SK-N-SH (cell line): ENCODE measurements around the gene MEGF6. TPM values are rescaled to one million over a fixed set of nuclear protein-coding genes. Genes with fewer than 3 reads are reported as not detected.

Source experiments
- CTCF ChIA-PET: fragments of 300-600, 350-600 bp; formaldehyde crosslinking; extraction: SDS; loops from one replicate; lab custom pipeline; 2021; lab: Yijun Ruan, JAX
- POLR2A ChIA-PET: fragments of 350-600 bp; sonication (Branson Sonifier 250); formaldehyde crosslinking; extraction: SDS; loops from one replicate; lab custom pipeline; 2020; ENCODE audit warnings: antibody characterized with exemption, inconsistent platforms; lab: Yijun Ruan, JAX
- DNase-seq: peaks from one replicate; pipeline ENCODE4 v3.0.0; 2012
- H2AFZ ChIP-seq: fragments of 200-600 bp; sonication (generic); 2 replicates; pipeline ENCODE4 v1.8.1; 2016; ENCODE audit warnings: antibody characterized with exemption, mild to moderate bottlenecking, low read depth
- H3F3A ChIP-seq: fragments of 200-600 bp; sonication (generic); replicated peaks from 2 replicates; pipeline ENCODE3; 2016; ENCODE audit warnings: antibody characterized with exemption, mild to moderate bottlenecking; ENCODE audit not compliant: insufficient read depth
- H3K27ac ChIP-seq, 2 experiments: fragments of 200-500 bp in 1 of 2; fragments of 200-600 bp in 1 of 2; sonication (Bioruptor generic) in 1 of 2; sonication (generic), shearing (Covaris generic) in 1 of 2; 2 replicates each; pipeline versions ENCODE4 v1.5.1 to v1.6.1; 2014 to 2016; ENCODE audit warnings: low read depth in 2 of 2, inconsistent platforms in 1 of 2, low read length in 1 of 2, mild to moderate bottlenecking in 1 of 2, mixed read lengths in 1 of 2
- H3K27me3 ChIP-seq: fragments of 200-600 bp; sonication (generic), shearing (Covaris generic); 2 replicates; pipeline ENCODE4 v1.6.1; 2016; ENCODE audit warnings: mixed run types; ENCODE audit not compliant: insufficient read depth
- H3K36me3 ChIP-seq, 2 experiments: fragments of 200-500 bp in 1 of 2; fragments of 200-600 bp in 1 of 2; sonication (Bioruptor generic) in 1 of 2; sonication (generic) in 1 of 2; replicated peaks in 1 of 2; 2 replicates each; pipeline versions ENCODE3 to v1.5.1; 2014 to 2016; ENCODE audit warnings: low read length in 1 of 2, mild to moderate bottlenecking in 1 of 2; ENCODE audit not compliant: insufficient read depth in 2 of 2, control insufficient read depth in 1 of 2
- H3K4me1 ChIP-seq, 2 experiments: fragments of 200-500 bp in 1 of 2; fragments of 200-600 bp in 1 of 2; sonication (Bioruptor generic) in 1 of 2; sonication (generic), shearing (Covaris generic) in 1 of 2; 2 replicates each; pipeline versions ENCODE4 v1.5.1 to v1.6.1; 2014 to 2016; ENCODE audit warnings: low read depth in 1 of 2, low read length in 1 of 2, mixed run types in 1 of 2; ENCODE audit not compliant: insufficient read depth in 2 of 2, control insufficient read depth in 1 of 2
- H3K4me2 ChIP-seq: fragments of 200-600 bp; sonication (generic), shearing (Covaris generic); 2 replicates; pipeline ENCODE4 v1.6.1; 2017; ENCODE audit warnings: mixed run types
- H3K4me3 ChIP-seq, 2 experiments: fragments of 200-500 bp in 1 of 2; fragments of 200-600 bp in 1 of 2; sonication (Bioruptor generic) in 1 of 2; sonication (generic), shearing (Covaris generic) in 1 of 2; 2 replicates each; pipeline versions ENCODE4 v1.5.1 to v1.8.1; 2014 to 2016; ENCODE audit warnings: low read depth in 2 of 2, inconsistent platforms in 1 of 2, low read length in 1 of 2, mild to moderate bottlenecking in 1 of 2, mixed read lengths in 1 of 2, moderate library complexity in 1 of 2
- H3K79me2 ChIP-seq: fragments of 200-600 bp; sonication (generic); 2 replicates; pipeline ENCODE4 v1.8.1; 2017; ENCODE audit warnings: mild to moderate bottlenecking; ENCODE audit not compliant: insufficient read depth
- H3K9ac ChIP-seq: fragments of 200-600 bp; sonication (generic); 2 replicates; pipeline ENCODE4 v1.6.1; 2017; ENCODE audit warnings: mixed run types
- H3K9me2 ChIP-seq: fragments of 200-600 bp; sonication (generic); 2 replicates; pipeline ENCODE4 v1.6.1; 2017; ENCODE audit warnings: mixed run types
- H3K9me3 ChIP-seq: fragments of 200-600 bp; sonication (generic); 2 replicates; pipeline ENCODE4 v1.6.1; 2017; ENCODE audit warnings: mixed run types, mild to moderate bottlenecking, moderate library complexity
- H4K20me1 ChIP-seq: fragments of 200-600 bp; sonication (generic); 2 replicates; pipeline ENCODE4 v1.6.1; 2017; ENCODE audit warnings: mild to moderate bottlenecking, mixed run types; ENCODE audit not compliant: insufficient read depth
- EP300 ChIP-seq, 2 experiments: IDR thresholded peaks; 2 replicates each; pipeline versions ENCODE4 v1.4.0 to v1.6.1; 2012; ENCODE audit warnings: borderline replicate concordance in 1 of 2, low read depth in 1 of 2, low read length in 1 of 2
- EZH2phosphoT487 ChIP-seq: fragments of 200-600 bp; sonication (generic); IDR thresholded peaks from 2 replicates; pipeline ENCODE4 v1.6.1; 2017; ENCODE audit warnings: low read depth, mixed run types, mild to moderate bottlenecking, antibody characterized with exemption, moderate library complexity, borderline replicate concordance
- FOSL2 ChIP-seq: IDR thresholded peaks from 2 replicates; pipeline ENCODE4 v1.4.0; 2012; ENCODE audit warnings: low read depth, mild to moderate bottlenecking, moderate library complexity, borderline replicate concordance
- JUND ChIP-seq: IDR thresholded peaks from 2 replicates; pipeline ENCODE4 v1.4.0; 2012
- MEF2A ChIP-seq: IDR thresholded peaks from 2 replicates; pipeline ENCODE4 v1.4.0; 2012; ENCODE audit warnings: low read depth, borderline replicate concordance
- MXI1 ChIP-seq: IDR thresholded peaks from 2 replicates; pipeline ENCODE4 v1.6.1; 2012; ENCODE audit warnings: mild to moderate bottlenecking, low read depth, low read length, improper control_type of control experiment
- NRF1 ChIP-seq: IDR thresholded peaks from 2 replicates; pipeline ENCODE4 v1.6.1; 2012; ENCODE audit warnings: low read depth, mild to moderate bottlenecking, low read length
- RAD21 ChIP-seq: IDR thresholded peaks from 2 replicates; pipeline ENCODE4 v1.6.1; 2012; ENCODE audit warnings: mild to moderate bottlenecking, low read length
- RCOR1 ChIP-seq: fragments of 150-350 bp; IDR thresholded peaks from 2 replicates; pipeline ENCODE4 v1.6.1; 2017; ENCODE audit warnings: antibody characterized with exemption, low read length
- RFX5 ChIP-seq: IDR thresholded peaks from 2 replicates; pipeline ENCODE4 v1.6.1; 2012; ENCODE audit warnings: mild to moderate bottlenecking, improper control_type of control experiment, low read length
- WGBS: methylation state at CpG from one replicate; pipeline ENCODE4 v1.1.6; 2017; ENCODE audit warnings: low lambda C conversion rate; 5-methylcytosine and 5-hydroxymethylcytosine counted together
- polyA plus RNA-seq, 3 experiments: library from polyadenylated mRNA; depleted of rRNA; stranded (reverse); fragments of >200 nt; gene quantifications; 2 replicates each; pipeline ENCODE4 v1.2.3, GENCODE V29; 2012
- TF ChIP-seq, protein P1 (sequence below): IDR thresholded peaks from 2 replicates; pipeline ENCODE4 v1.4.0; 2012; ENCODE audit warnings: low read depth
- TF ChIP-seq, protein P2 (sequence below): fragments of 150-350 bp; IDR thresholded peaks from 2 replicates; pipeline ENCODE4 v1.6.1; 2017; ENCODE audit warnings: antibody characterized with exemption, low read length, low read depth, borderline replicate concordance
- TF ChIP-seq, protein P3 (sequence below): fragments of 150-350 bp; IDR thresholded peaks from 2 replicates; pipeline ENCODE4 v1.6.1; 2016; ENCODE audit warnings: mild to moderate bottlenecking, low read depth, low read length
- TF ChIP-seq, protein P4 (sequence below): IDR thresholded peaks from 2 replicates; pipeline ENCODE4; 2012

The MEGF6 gene
- polyA plus RNA-seq, 1 of the 3 experiments (the other 2 are of a cell fraction) = 7.6 TPM

DNA sequence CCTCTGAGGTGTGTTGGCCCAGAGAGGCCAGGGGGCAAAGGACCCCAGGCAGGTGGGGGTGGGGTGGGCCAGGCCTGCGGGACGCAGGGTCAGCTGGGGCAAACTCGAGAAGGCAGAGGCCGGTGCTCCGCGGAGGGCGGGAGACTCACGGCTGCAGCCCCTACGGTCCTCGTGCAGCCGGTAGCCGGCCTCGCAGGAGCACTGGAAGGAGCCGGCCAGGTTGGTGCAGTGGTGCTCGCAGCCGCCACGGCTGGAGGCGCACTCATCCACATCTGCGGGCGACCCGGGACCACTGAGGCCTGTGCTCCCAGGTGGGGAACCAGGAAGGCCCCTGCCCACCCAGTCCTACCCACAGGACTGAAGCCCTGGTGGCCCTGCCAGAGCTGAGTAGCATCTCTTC is 101.6 kb downstream of the MEGF6 start:
- TF ChIP-seq, protein P1, sequence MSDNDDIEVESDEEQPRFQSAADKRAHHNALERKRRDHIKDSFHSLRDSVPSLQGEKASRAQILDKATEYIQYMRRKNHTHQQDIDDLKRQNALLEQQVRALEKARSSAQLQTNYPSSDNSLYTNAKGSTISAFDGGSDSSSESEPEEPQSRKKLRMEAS = no peak
- TF ChIP-seq, protein P2, sequence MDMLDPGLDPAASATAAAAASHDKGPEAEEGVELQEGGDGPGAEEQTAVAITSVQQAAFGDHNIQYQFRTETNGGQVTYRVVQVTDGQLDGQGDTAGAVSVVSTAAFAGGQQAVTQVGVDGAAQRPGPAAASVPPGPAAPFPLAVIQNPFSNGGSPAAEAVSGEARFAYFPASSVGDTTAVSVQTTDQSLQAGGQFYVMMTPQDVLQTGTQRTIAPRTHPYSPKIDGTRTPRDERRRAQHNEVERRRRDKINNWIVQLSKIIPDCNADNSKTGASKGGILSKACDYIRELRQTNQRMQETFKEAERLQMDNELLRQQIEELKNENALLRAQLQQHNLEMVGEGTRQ = no peak
- TF ChIP-seq RFX5 = no peak
- TF ChIP-seq RAD21 = no peak
- H3K9me3 ChIP-seq = no peaks in the 10 kb centered on the region
- no peaks in the 10 kb centered on the region for H4K20me1 ChIP-seq
- H3K4me1 ChIP-seq = peaks cover under 1 to 11% of the 10 kb centered on the region in 2 experiments; a peak in 1 of 4 replicates
- no peaks in the 10 kb centered on the region for H3F3A ChIP-seq
- WGBS = 60% methylated on average over 3 of the region's 21 CpGs
- H3K4me3 ChIP-seq = no peak overlapping the region
- no peaks in the 10 kb centered on the region for H3K79me2 ChIP-seq
- no peak overlapping the region for H3K27ac ChIP-seq
- no peaks in the 10 kb centered on the region for H3K36me3 ChIP-seq
- no peaks in the 10 kb centered on the region for H3K9me2 ChIP-seq
- no peak overlapping the region for H2AFZ ChIP-seq
- ChIA-PET POLR2A (no interaction called here), CTCF (interaction anchor here (0.7 to 4.5 kb wide), 4 partner anchors 9 to 106 kb away, joined by 3 to 18 read pairs (median 4); no protein-coding TSS in a partner anchor)
- no peak overlapping the region for H3K4me2 ChIP-seq
- H3K27me3 ChIP-seq = no peaks in the 10 kb centered on the region
- no peak overlapping the region for H3K9ac ChIP-seq
- no peak for DNase-seq

DNA sequence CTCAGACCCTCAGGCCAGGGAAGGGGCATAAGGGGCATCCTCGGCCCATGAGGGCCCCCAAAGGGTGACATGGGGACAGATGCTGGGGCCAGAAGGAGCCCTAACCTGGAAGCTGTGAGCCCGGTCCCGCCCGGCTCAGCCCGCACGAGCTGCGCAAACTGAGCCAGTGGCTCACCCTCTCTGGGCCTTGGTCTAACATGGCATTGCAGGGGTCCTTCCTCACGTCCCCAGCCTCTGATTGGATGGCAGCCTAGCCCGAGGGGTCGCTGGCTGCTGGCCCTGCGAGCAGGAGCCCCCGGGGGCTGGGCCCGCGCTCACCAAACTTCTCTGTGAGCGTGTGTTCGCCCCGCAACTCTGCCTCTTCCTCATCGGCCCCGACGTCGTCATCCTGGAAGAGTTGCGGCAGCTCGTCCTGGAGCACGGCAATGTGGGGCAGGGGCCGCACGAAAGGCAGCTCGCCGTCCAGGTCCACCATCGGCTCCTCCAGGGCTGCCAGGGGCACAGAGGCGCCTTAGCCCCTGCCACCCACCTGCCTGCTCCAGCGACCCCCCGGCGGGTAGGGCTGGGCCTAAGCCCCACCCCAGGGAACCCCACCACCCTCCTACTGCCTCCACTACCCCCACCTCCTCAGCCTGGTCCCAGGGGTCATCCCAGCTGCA is 102.4 kb downstream of the MEGF6 start:
- Histone ChIP-seq H3K4me2 (no peak overlapping the region), H3K27me3 (no peaks in the 10 kb centered on the region), H3K9me2 (no peaks in the 10 kb centered on the region), H3K4me1 (peaks cover 5 to 19% of the 10 kb centered on the region in 2 experiments; a peak in 2 of 4 replicates), H3K9ac (no peak overlapping the region), H3K36me3 (no peaks in the 10 kb centered on the region), H2AFZ (no peak overlapping the region), H3F3A (peaks cover 4% of the 10 kb centered on the region), H3K27ac (no peak overlapping the region), H3K79me2 (no peaks in the 10 kb centered on the region), H3K9me3 (no peaks in the 10 kb centered on the region), H3K4me3 (no peak overlapping the region), H4K20me1 (no peaks in the 10 kb centered on the region)
- WGBS = 89% methylated on average over 22 of the region's 33 CpGs
- DNase-seq = no peak
- POLR2A ChIA-PET = no interaction called here
- CTCF ChIA-PET = interaction anchor here (0.6 to 4.5 kb wide), 4 partner anchors 9 to 349 kb away, joined by 3 to 18 read pairs (median 4); no protein-coding TSS in a partner anchor
- TF ChIP-seq NRF1 (no peak), RFX5 (no peak), MXI1 (no peak), MEF2A (no peak)

DNA sequence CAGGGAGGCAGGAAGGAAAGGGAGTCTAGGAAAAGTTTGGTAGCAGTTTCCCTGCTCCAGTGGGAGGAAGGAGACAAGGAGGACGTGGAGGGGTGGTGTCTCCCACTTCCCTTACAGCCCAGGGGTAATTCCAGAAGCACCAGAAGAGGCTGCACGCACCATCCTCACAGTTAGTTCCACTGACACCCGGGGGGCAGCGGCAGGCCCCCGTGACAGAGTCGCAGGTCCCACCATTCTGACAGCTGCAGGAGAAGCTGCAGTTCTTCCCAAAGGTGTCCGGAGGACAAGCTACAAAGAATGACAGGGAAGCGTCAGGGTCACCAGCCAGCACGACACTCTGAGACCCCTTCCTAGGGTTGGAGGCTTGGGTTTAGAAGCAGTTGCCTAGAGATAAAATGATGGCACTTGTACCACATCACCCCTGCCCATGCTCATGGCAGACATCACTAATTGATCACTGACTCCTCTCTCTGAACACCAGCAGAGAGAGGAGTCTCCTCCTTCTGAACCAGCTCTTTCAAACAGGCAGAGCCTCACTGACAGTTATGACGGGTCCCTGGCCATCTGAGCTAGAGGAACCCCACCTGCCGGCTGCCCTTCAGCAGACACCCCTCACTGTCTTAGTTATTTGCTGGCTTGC is 103.6 kb downstream of the MEGF6 start:
- WGBS = 53% methylated on average over 4 of the region's 11 CpGs
- CTCF ChIA-PET = interaction anchor here (0.7 to 4.5 kb wide), 6 partner anchors 10 to 109 kb away, joined by 3 to 18 read pairs (median 4); no protein-coding TSS in a partner anchor

More for the DNA sequence above, 103.6 kb downstream of the MEGF6 start:
- no peak overlapping the region for H3K4me2 ChIP-seq
- TF ChIP-seq, protein P3, sequence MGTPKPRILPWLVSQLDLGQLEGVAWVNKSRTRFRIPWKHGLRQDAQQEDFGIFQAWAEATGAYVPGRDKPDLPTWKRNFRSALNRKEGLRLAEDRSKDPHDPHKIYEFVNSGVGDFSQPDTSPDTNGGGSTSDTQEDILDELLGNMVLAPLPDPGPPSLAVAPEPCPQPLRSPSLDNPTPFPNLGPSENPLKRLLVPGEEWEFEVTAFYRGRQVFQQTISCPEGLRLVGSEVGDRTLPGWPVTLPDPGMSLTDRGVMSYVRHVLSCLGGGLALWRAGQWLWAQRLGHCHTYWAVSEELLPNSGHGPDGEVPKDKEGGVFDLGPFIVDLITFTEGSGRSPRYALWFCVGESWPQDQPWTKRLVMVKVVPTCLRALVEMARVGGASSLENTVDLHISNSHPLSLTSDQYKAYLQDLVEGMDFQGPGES = no peak
- TF ChIP-seq, protein P4, sequence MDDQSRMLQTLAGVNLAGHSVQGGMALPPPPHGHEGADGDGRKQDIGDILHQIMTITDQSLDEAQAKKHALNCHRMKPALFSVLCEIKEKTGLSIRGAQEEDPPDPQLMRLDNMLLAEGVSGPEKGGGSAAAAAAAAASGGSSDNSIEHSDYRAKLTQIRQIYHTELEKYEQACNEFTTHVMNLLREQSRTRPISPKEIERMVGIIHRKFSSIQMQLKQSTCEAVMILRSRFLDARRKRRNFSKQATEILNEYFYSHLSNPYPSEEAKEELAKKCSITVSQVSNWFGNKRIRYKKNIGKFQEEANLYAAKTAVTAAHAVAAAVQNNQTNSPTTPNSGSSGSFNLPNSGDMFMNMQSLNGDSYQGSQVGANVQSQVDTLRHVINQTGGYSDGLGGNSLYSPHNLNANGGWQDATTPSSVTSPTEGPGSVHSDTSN = no peak
- no peak for TF ChIP-seq MXI1
- TF ChIP-seq EP300 (IDR thresholded peaks at IDR 0.05; ENCODE audit: borderline replicate concordance in 1 of 2, low read depth in 1 of 2, low read length in 1 of 2) = no peak
- TF ChIP-seq MEF2A = no peak
- TF ChIP-seq RCOR1 = no peak
- no peak for TF ChIP-seq EZH2phosphoT487
- TF ChIP-seq FOSL2 = no peak
- TF ChIP-seq JUND = no peak
- H3K27me3 ChIP-seq = no peaks in the 10 kb centered on the region
- H3K4me3 ChIP-seq = no peak overlapping the region
- no peak overlapping the region for H3K9ac ChIP-seq
- H3K4me1 ChIP-seq = peaks cover 5 to 31% of the 10 kb centered on the region in 2 experiments; a peak in 2 of 4 replicates
- no peaks in the 10 kb centered on the region for H3K9me3 ChIP-seq
- H3F3A ChIP-seq = peaks cover 4% of the 10 kb centered on the region
- H3K36me3 ChIP-seq = no peaks in the 10 kb centered on the region
- POLR2A ChIA-PET = no interaction called here
- H3K79me2 ChIP-seq = no peaks in the 10 kb centered on the region
- H3K9me2 ChIP-seq = no peaks in the 10 kb centered on the region
- no peak for DNase-seq
- H2AFZ ChIP-seq = no peak overlapping the region
- H4K20me1 ChIP-seq = no peaks in the 10 kb centered on the region
- no peak overlapping the region for H3K27ac ChIP-seq
